Stimulated activated CD8-positive, alpha-beta memory T cell treated with anti-CD3 and anti-CD28 coated beads, Interleukin-7, amount 100 ng/mL, for 1 hour (primary cell): ENCODE results near the gene KIAA0586.
"Not testable (repeated sequence)": the region's sequence is repeated elsewhere in the genome, so short reads cannot be mapped to it uniquely, and the experiment has no call there.

Source experiments
- DNase-seq, 2 donors: peaks; one replicate each; pipeline ENCODE4 v3.0.0-alpha.2; 2020; ENCODE audit warnings: low read depth in 2 of 2

Gene KIAA0586

GRCh38 chr14:58549105-58549757, 121.7 kb downstream of the KIAA0586 start:
- no peak for DNase-seq

- DNase-seq = no peak
Observed at GRCh38 chr14:58553959-58554358, 126.4 kb downstream of the KIAA0586 start.

GRCh38 chr14:58555647-58556046, 128.1 kb downstream of the KIAA0586 start:
- no peak for DNase-seq

- DNase-seq = no peak
Observed at GRCh38 chr14:58557242-58557641, 129.7 kb downstream of the KIAA0586 start.

GRCh38 chr14:58560208-58560607, 132.7 kb downstream of the KIAA0586 start:
- DNase-seq = no peak

- DNase-seq = no peak
Observed at GRCh38 chr14:58562141-58562540, 134.6 kb downstream of the KIAA0586 start.

GRCh38 chr14:58563978-58564377, 136.5 kb downstream of the KIAA0586 start:
- no peak for DNase-seq

- DNase-seq = no peak
Observed at GRCh38 chr14:58565832-58566231, 138.3 kb downstream of the KIAA0586 start.

- DNase-seq = no peak
Observed at GRCh38 chr14:58566979-58567378, 139.5 kb downstream of the KIAA0586 start.

- no peak for DNase-seq
Observed at GRCh38 chr14:58568322-58568721, 140.8 kb downstream of the KIAA0586 start.

- DNase-seq = no peak
Observed at GRCh38 chr14:58571256-58571655, 143.7 kb downstream of the KIAA0586 start.

GRCh38 chr14:58571769-58572472, 144.4 kb downstream of the KIAA0586 start:
- DNase-seq = no peak

GRCh38 chr14:58572473-58572853, 144.9 kb downstream of the KIAA0586 start:
- DNase-seq = no peak

- no peak for DNase-seq
Observed at GRCh38 chr14:58572863-58573262, 145.3 kb downstream of the KIAA0586 start.

- no peak for DNase-seq
Observed at GRCh38 chr14:58574623-58575022, 147.1 kb downstream of the KIAA0586 start.

- no peak for DNase-seq
Observed at GRCh38 chr14:58575956-58576355, 148.4 kb downstream of the KIAA0586 start.

- DNase-seq = not testable (repeated sequence)
Observed at GRCh38 chr14:58580035-58580434, 152.5 kb downstream of the KIAA0586 start.

- DNase-seq = not testable (repeated sequence)
Observed at GRCh38 chr14:58581389-58581788, 153.9 kb downstream of the KIAA0586 start.

GRCh38 chr14:58584383-58584782, 156.9 kb downstream of the KIAA0586 start:
- DNase-seq = no peak

- DNase-seq = no peak
Observed at GRCh38 chr14:58587271-58587670, 159.8 kb downstream of the KIAA0586 start.

- DNase-seq = not testable (repeated sequence)
Observed at GRCh38 chr14:58588321-58588720, 160.8 kb downstream of the KIAA0586 start.

GRCh38 chr14:58593977-58594376, 166.5 kb downstream of the KIAA0586 start:
- DNase-seq = no peak

- no peak for DNase-seq
Observed at GRCh38 chr14:58597041-58597440, 169.5 kb downstream of the KIAA0586 start.
